HUES64 (cell line): ENCODE results near the gene ZSCAN30. TPM values are rescaled to one million over a fixed set of nuclear protein-coding genes. Genes with fewer than 3 reads are reported as not detected.

Source experiments
- H3K27ac ChIP-seq: 2 replicates; pipeline ENCODE4 v1.7.0; 2013; ENCODE audit warnings: low read depth, low read length, inconsistent platforms
- H3K27me3 ChIP-seq: 2 replicates; pipeline ENCODE4 v1.6.1; 2013; ENCODE audit warnings: mild to moderate bottlenecking, low read length; ENCODE audit not compliant: insufficient read depth
- H3K36me3 ChIP-seq: 2 replicates; pipeline ENCODE4 v1.6.1; 2013; ENCODE audit warnings: mild to moderate bottlenecking, low read length; ENCODE audit not compliant: insufficient read depth
- H3K4me1 ChIP-seq: 2 replicates; pipeline ENCODE4 v1.6.1; 2013; ENCODE audit warnings: mild to moderate bottlenecking, low read length, moderate library complexity; ENCODE audit not compliant: insufficient read depth
- H3K4me3 ChIP-seq: 2 replicates; pipeline ENCODE4 v1.5.1; 2013; ENCODE audit warnings: mild to moderate bottlenecking, low read length, moderate library complexity
- H3K9ac ChIP-seq: 2 replicates; pipeline ENCODE4 v1.6.1; 2013; ENCODE audit warnings: mild to moderate bottlenecking, low read depth, low read length
- H3K9me3 ChIP-seq: 2 replicates; pipeline ENCODE4 v1.6.1; 2013; ENCODE audit warnings: low read depth, low read length; ENCODE audit not compliant: insufficient read depth
- WGBS: fragments of 150-250, 120-280 bp; methylation state at CpG from one replicate; pipeline ENCODE4 v1.1.7; 2013; ENCODE audit warnings: missing lambda C conversion rate; 5-methylcytosine and 5-hydroxymethylcytosine counted together
- polyA plus RNA-seq, 2 experiments: library from polyadenylated mRNA; stranded (reverse); fragments of 50-300 nt; gene quantifications; one replicate each; pipeline ENCODE4 v1.2.3, GENCODE V29; 2013

The ZSCAN30 gene
- polyA plus RNA-seq (2013, experiment 1 of 2): 5.4 TPM
- 6.9 TPM for polyA plus RNA-seq (2013, experiment 2 of 2)

DNA sequence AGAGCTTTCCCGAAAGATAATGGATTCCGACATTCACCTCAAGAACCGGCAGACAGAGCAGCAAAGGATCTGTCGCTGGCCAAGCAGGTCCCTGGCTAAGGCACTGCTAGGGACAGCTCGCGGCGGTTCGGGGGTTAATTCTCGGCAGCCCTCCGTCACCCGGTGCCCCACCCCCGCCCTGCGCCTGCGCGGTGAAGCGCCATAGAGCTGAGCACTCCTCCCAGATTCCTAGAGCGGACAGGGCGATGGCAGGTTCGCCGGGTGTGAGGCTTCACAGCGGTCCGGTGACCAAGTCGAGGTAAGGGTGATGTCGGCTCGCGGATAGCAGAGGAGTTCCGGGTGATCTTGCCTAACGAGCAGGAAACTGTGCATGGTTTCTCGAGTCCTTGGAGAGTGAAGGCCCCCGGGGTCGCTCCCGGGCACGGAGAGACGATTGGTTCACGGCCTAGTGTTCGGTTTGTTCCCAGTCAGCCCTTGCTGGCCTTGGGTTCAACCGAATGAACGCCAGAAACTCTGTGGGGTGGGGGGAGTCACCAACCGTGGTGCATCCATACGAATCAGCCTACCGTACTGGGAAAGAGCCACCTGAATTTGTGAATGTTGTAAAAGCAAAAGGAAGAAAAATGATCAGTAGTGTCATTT lies at the start of gene ZSCAN30:
ZSCAN30 (minus strand) TSS at position 136 of the 642 bp plus-strand sequence. CDS start 25,877 bp downstream, outside the sequence.
- peak within 1 kb of the TSS; percentile 84 for H3K27ac ChIP-seq
- H3K27me3 ChIP-seq: no peaks in the 10 kb centered on the region
- H3K4me3 ChIP-seq: peak within 1 kb of the TSS; percentile 90
- WGBS: under 1% methylated on average over 41 of the region's 41 CpGs
- H3K4me1 ChIP-seq: no peaks in the 10 kb centered on the region
- H3K9me3 ChIP-seq: peaks cover 28% of the 10 kb centered on the region
- H3K9ac ChIP-seq: peak within 1 kb of the TSS; percentile 90
- peaks cover 19% of the 10 kb centered on the region for H3K36me3 ChIP-seq

DNA sequence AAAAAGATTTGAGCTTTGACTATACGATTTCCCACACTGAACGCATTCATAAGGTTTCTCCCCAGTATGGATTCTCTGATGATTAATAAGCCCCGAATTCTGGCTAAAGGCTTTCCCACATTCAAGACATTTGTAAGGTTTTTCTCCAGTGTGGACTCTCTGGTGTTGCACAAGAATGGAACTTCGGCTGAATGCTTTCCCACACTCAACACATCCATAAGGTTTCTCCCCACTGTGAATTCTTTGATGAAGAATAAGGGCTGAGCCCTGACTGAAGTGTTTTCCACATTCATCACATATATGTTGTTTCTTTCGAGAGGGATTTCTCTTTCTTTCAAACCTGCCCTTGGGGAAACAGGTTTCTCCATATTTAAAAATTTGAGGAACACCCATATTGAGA lies 47.3 kb upstream of the ZSCAN30 start:
- Histone ChIP-seq H3K4me3 (no peak overlapping the region), H3K36me3 (peaks cover 93% of the 10 kb centered on the region), H3K9me3 (no peaks in the 10 kb centered on the region), H3K4me1 (no peaks in the 10 kb centered on the region), H3K27ac (no peak overlapping the region), H3K27me3 (no peaks in the 10 kb centered on the region), H3K9ac (no peak overlapping the region)
- WGBS: 92% methylated on average over 5 of the region's 5 CpGs

DNA sequence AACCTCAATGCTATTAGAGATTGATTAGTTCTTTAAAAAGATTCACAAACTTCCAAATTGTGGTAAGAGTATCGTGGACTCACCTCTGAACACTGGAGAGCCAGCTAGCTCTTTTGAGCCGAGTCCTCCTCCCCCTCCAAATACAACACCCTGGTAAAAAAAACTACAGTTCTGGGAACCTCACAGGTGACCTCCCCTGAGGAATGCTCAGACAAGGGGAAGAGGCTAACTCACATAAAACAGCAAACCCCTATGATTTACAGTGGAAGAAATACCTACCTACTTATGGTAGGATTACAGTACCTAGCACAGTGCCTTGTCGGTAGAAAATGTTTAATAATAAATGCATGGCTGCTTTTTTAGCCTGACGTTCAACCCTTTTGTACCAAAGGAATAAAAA lies 45.8 kb upstream of the ZSCAN30 start:
- Histone ChIP-seq H3K9me3 (no peaks in the 10 kb centered on the region), H3K9ac (no peak overlapping the region), H3K27me3 (no peaks in the 10 kb centered on the region), H3K4me1 (no peaks in the 10 kb centered on the region), H3K36me3 (peaks cover 86% of the 10 kb centered on the region), H3K4me3 (no peak overlapping the region), H3K27ac (no peak overlapping the region)
- 99% methylated on average over 4 of the region's 4 CpGs for WGBS

DNA sequence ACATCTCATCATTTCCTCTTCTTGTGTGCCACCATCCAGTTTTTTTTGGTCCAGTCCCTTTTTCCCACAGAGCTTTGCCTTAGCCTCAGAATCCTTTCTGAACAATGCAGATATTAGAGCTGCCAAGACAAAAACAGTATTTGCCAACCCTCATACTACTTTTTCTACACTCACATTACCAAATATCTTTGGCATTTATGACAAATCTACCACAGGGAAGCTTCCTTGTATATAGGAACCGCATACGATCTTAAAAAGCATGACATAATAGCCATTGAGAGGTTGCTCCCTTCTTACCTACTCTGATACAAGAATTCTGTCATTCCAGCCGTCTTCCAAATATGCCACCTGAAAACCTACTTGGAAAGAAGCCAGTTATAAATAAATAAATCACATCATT lies 44.8 kb upstream of the ZSCAN30 start:
- no peaks in the 10 kb centered on the region for H3K4me1 ChIP-seq
- no peak overlapping the region for H3K27ac ChIP-seq
- WGBS: 97% methylated on average over 3 of the region's 3 CpGs
- peaks cover 76% of the 10 kb centered on the region for H3K36me3 ChIP-seq
- H3K27me3 ChIP-seq: no peaks in the 10 kb centered on the region
- H3K9me3 ChIP-seq: no peaks in the 10 kb centered on the region
- H3K9ac ChIP-seq: no peak overlapping the region
- no peak overlapping the region for H3K4me3 ChIP-seq

DNA sequence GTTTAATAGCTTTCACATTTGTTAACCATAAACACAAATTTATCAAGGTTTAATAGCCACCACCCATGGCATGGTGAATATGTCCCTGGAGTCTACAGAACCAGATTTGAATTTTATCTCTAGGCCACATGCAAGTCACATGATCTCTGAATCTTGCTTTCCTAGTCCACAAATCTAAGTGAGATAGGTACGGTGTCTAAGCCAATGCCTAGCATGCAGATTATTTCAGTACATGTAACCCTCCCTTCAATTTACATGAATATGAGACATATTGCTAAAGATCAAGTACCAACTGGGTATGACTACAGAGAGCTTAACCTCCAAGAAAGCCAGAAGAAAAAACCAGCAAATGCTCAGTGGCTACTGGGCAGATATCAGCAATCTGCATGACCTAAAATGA lies 44.2 kb upstream of the ZSCAN30 start:
- Histone ChIP-seq H3K9me3 (no peaks in the 10 kb centered on the region), H3K4me3 (no peak overlapping the region), H3K27me3 (no peaks in the 10 kb centered on the region), H3K36me3 (peaks cover 70% of the 10 kb centered on the region), H3K4me1 (no peaks in the 10 kb centered on the region), H3K27ac (no peak overlapping the region), H3K9ac (no peak overlapping the region)
- 100% methylated on average over 1 of the region's 1 CpG for WGBS

DNA sequence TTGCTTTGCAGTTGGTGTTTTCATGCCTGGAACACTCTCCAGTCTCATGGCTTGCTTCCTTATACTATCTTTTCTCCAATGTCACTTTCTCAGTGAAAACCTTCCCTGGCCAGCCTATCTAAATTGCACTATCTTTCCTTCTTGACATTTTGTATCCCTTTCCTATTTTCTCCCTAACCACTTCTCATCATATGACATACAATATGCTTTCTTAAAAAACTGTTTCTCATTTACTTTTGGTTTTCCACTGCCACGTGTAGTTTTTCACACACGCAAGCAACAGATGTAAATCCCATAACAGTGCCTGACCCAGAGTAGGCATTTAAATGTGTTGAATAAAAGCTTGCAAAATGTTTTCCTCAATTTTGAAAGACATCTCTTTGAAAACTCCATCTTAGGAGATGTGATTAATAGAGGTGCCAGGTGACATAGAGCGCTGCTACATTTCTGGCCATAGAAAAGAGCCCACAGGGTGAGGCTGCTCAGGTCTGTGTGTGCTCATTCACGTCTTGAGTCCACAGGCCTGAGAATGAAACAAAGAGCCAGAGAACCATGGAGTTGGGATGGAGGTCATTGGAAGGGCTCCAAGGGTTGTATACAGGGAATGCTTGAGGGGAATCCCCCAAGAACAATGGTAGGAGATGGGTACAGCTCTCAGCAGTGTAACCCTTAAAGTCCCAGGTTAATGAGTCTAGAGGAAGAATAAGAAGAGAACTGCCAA lies 41.5 kb upstream of the ZSCAN30 start:
- WGBS: 92% methylated on average over 4 of the region's 4 CpGs
- H3K4me1 ChIP-seq: no peaks in the 10 kb centered on the region
- H3K9ac ChIP-seq: no peak overlapping the region
- H3K9me3 ChIP-seq: no peaks in the 10 kb centered on the region
- H3K4me3 ChIP-seq: no peak overlapping the region
- no peak overlapping the region for H3K27ac ChIP-seq
- H3K36me3 ChIP-seq: peaks cover 43% of the 10 kb centered on the region
- H3K27me3 ChIP-seq: no peaks in the 10 kb centered on the region

DNA sequence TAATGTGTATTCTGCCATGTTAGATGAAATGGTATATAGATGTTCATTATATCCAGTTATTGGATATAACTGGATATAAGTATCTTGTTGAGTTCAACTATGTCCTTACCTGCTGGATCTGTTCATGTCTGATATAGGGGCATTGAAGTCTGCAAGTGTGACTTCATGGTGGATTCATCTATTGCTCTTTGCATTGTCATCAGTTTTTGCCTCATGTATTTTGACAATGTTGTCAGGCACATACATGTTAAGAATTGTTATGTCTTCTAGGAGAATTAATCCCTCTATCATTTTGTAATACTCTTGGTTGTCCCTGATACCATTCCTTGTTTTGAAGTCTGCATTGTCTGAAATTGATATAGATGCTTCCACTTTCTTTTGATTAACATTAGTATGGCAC lies 38.8 kb upstream of the ZSCAN30 start:
- Histone ChIP-seq H3K36me3 (peaks cover 16% of the 10 kb centered on the region), H3K27ac (no peak overlapping the region), H3K4me3 (no peak overlapping the region), H3K27me3 (no peaks in the 10 kb centered on the region), H3K9me3 (no peaks in the 10 kb centered on the region), H3K4me1 (peaks cover 17% of the 10 kb centered on the region), H3K9ac (no peak overlapping the region)

DNA sequence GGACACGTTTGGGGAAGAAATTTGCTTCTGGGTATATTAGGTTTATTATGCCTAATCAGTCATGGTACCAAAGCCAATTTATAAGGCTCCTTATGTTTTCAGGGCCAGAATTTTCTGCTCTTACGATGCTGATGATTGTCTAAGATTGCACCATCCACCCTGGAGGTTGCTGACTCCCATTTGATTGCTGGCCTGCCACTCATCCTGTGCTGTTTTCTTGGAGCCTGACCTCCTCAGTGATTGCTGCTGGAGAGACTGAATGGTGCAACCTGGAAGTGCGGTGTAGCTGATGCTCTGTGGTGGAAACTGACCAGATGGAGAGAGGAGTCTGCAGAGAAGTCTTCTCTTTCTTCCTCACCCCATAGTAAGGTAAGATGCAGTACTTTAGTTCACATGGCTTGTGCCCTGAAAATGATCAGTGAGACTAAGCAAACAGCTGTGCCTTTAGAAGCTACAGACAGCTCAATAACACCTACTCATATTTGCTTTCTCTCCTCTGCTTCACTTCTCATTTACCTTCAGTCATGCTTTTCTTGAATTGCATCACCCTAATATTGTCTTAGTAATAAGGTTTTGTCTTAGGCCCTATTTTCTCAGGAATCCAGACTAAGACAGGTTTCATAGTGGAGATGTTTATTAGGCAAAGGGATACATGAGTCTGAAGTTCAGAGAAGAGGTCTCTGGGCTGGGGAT lies 36.8 kb upstream of the ZSCAN30 start:
- Histone ChIP-seq H3K27me3 (no peaks in the 10 kb centered on the region), H3K9me3 (no peaks in the 10 kb centered on the region), H3K4me1 (peaks cover 17% of the 10 kb centered on the region), H3K36me3 (no peaks in the 10 kb centered on the region), H3K4me3 (no peak overlapping the region), H3K9ac (no peak overlapping the region), H3K27ac (no peak overlapping the region)
- 79% methylated on average over 3 of the region's 3 CpGs for WGBS

DNA sequence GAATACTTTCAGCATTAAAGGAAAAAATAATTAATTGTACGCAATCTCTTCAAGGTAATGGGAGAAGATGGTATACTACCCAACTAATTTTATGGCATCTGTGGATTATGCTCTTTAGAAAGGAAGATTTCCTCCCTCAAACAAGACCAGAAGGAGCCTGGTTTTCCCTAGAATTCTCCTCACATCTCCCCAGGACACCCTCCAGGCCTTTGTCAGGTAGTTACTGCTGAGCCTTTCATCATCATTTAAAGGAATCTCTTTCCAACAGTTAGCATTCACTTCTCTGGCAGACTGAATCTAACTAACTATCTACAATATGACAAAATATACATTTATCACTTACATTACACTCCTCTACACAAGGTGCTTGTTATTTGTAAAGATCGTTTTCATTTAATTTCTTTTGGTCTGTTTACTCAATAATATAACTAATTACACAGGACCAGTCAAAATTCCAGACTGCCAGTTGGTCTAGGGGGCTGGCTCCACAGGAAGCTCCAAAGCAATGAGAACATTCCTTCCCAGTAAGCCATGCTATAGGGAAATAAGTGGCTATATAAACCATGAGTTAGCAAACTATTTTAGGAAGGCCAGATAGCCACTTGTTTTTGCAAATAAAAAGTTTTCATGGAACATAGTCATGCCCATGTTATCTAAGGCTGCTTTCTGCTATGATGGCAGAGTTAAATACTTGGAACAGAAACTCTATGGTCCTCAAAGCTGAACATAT lies 35.1 kb upstream of the ZSCAN30 start:
- H3K4me1 ChIP-seq: peaks cover 17% of the 10 kb centered on the region
- H3K27me3 ChIP-seq: no peaks in the 10 kb centered on the region
- H3K9me3 ChIP-seq: no peaks in the 10 kb centered on the region
- H3K27ac ChIP-seq: peak overlapping the region; percentile 68
- no peak overlapping the region for H3K9ac ChIP-seq
- H3K4me3 ChIP-seq: 0 out of 2 replicates have a peak overlapping the region, but pooled peaks have one; percentile 1
- WGBS: no CpG with 5 or more reads among the region's 2 CpGs
- H3K36me3 ChIP-seq: no peaks in the 10 kb centered on the region

DNA sequence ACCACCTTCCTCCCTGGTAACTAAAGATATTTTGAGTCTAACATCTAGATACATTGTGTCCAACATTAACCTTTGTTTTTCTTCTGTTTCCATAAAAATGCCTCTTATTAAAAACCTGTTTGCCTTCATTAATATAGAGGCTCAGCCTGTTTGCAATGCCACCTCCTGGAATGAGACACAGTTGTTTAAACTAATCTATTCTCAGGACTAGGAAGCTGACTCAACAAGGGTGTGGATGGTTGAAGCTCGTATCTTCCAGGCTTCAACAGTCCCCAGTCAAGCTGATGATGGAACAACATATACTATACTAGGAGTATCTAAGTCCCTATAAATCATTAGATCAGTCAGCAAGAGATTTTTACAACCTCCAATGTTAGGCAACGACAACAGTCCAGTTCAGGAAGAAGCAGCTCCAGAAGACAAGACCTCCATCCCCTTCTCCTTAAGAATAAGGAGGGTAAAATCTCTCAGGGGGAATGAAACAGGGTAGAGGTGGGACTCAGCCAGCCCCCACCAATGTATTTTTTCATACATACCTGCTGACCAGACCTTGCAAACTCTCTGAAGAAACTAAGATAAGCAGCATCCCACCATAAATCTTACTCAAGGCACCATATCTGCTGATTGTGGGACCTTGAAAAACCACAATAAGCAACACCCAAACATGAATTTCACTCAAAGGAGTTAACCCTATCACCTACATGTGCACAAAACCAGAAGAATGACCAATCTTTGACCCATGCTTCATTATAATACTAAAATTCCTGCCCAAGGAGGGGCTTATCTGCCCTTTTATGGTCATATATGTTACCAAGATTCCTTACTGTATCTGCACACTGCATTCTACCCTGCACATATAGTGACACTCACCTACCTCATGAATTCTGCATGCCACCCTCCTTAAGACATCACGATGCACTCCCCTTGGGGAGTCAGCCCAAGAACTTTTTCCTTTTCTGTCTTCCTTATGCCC lies 32.7 kb upstream of the ZSCAN30 start:
- WGBS: 99% methylated on average over 2 of the region's 3 CpGs

More for the DNA sequence above, 32.7 kb upstream of the ZSCAN30 start:
- H3K27me3 ChIP-seq: no peaks in the 10 kb centered on the region
- H3K4me1 ChIP-seq: peaks cover 17% of the 10 kb centered on the region
- no peak overlapping the region for H3K9ac ChIP-seq
- H3K9me3 ChIP-seq: no peaks in the 10 kb centered on the region
- no peaks in the 10 kb centered on the region for H3K36me3 ChIP-seq
- H3K4me3 ChIP-seq: no peak overlapping the region
- no peak overlapping the region for H3K27ac ChIP-seq
